Upper lobe of left lung (tissue), 6 donors: Measurements from ENCODE around the gene ASPDH. TPM values are rescaled to one million over a fixed set of nuclear protein-coding genes. Genes with fewer than 3 reads are reported as not detected.

Experiments
- ATAC-seq, 2 donors: fragments of 200-7000 bp; cut with Tn5 transposase; one replicate each; pipeline ENCODE4 v1.9.1; 2022; ENCODE audit warnings: mild to moderate bottlenecking in 2 of 2, moderate library complexity in 2 of 2; ENCODE audit not compliant: low FRiP score in 2 of 2
- DNase-seq, 2 donors: peaks; one replicate each; pipeline ENCODE4 v3.0.0-alpha.2; 2019 to 2020
- H3K27ac ChIP-seq, 4 donors: fragments of 200-600 bp; sonication (generic); one replicate each; pipeline ENCODE4 v1.5.1; 2016 to 2019
- H3K27me3 ChIP-seq, 4 donors: fragments of 200-600 bp; sonication (generic); one replicate each; pipeline ENCODE4 v1.5.1; 2017 to 2019
- H3K36me3 ChIP-seq, 4 donors: fragments of 200-600 bp; sonication (generic); one replicate each; pipeline ENCODE4 v1.5.1; 2016 to 2019
- H3K4me1 ChIP-seq, 4 donors: fragments of 200-600 bp; sonication (generic); one replicate each; pipeline ENCODE4 v1.5.1; 2018 to 2019
- H3K4me3 ChIP-seq, 4 donors: fragments of 200-600 bp; sonication (generic); one replicate each; pipeline ENCODE4 v1.5.1; 2017 to 2019; ENCODE audit warnings: mild to moderate bottlenecking in 2 of 4, moderate library complexity in 1 of 4
- H3K9me3 ChIP-seq, 4 donors: fragments of 200-600 bp; sonication (generic); one replicate each; pipeline ENCODE4 v1.5.1; 2018 to 2019
- EP300 ChIP-seq, 4 donors: sonication (generic); formaldehyde crosslinking; IDR thresholded peaks; one replicate each; pipeline ENCODE4 v1.5.1; 2017; ENCODE audit warnings: antibody characterized with exemption in 4 of 4, control low read depth in 2 of 4
- POLR2A ChIP-seq, 4 donors: fragments of 450-650 bp; IDR thresholded peaks; one replicate each; pipeline ENCODE4 v1.5.1; 2016 to 2017; ENCODE audit warnings: antibody characterized with exemption in 4 of 4, mild to moderate bottlenecking in 2 of 4
- POLR2AphosphoS5 ChIP-seq, 2 donors: sonication (generic); formaldehyde crosslinking; IDR thresholded peaks; one replicate each; pipeline ENCODE4 v1.5.1; 2017; ENCODE audit warnings: antibody characterized with exemption in 2 of 2
- WGBS, 2 donors: methylation state at CpG; one replicate each; pipeline ENCODE4 v1.1.5; 2017 to 2018; 5-methylcytosine and 5-hydroxymethylcytosine counted together
- total RNA-seq, 6 donors: library from RNA; depleted of rRNA in 4 of 6; stranded (reverse); fragments of >200 nt in 4 of 6; gene quantifications; one replicate each; pipeline versions ENCODE4 v1.1.0 to v1.2.1, GENCODE V29; 2016 to 2021
- TF ChIP-seq, protein P1 (sequence below), 6 experiments: fragments of 450-650 bp in 4 of 6; fragments of 200-600 bp in 2 of 6; sonication (generic) in 2 of 6; IDR thresholded peaks; one replicate each; pipeline ENCODE4 v1.5.1; 2016 to 2019; ENCODE audit warnings: antibody characterized with exemption in 6 of 6
- donor health status: DM: no; HTN: no; CAD: no; lungs with moderate emphysema.
- donor health status: DM: no; HTN: yes; CAD: no; lungs with severe emphysema.

The ASPDH gene
- total RNA-seq, 6 donors from 2014 or later = not detected

- DNase-seq (no peak), ATAC-seq (no peak)
- 65 to 67% methylated on average over 12 of the region's 12 CpGs for WGBS, 2 donors
- Histone ChIP-seq H3K27ac (no peak overlapping the region), H3K27me3 (no peaks in the 10 kb centered on the region), H3K4me1 (peaks cover 8 to 16% (median 10%) of the 10 kb centered on the region in 4 donors), H3K9me3 (no peaks in the 10 kb centered on the region), H3K4me3 (no peak overlapping the region), H3K36me3 (no peaks in the 10 kb centered on the region)
- TF ChIP-seq POLR2A (IDR thresholded peaks at IDR 0.05) = no peak
- no peak for TF ChIP-seq POLR2AphosphoS5 (IDR thresholded peaks at IDR 0.05)
- TF ChIP-seq EP300 (IDR thresholded peaks at IDR 0.05) = no peak
- TF ChIP-seq, protein P1, sequence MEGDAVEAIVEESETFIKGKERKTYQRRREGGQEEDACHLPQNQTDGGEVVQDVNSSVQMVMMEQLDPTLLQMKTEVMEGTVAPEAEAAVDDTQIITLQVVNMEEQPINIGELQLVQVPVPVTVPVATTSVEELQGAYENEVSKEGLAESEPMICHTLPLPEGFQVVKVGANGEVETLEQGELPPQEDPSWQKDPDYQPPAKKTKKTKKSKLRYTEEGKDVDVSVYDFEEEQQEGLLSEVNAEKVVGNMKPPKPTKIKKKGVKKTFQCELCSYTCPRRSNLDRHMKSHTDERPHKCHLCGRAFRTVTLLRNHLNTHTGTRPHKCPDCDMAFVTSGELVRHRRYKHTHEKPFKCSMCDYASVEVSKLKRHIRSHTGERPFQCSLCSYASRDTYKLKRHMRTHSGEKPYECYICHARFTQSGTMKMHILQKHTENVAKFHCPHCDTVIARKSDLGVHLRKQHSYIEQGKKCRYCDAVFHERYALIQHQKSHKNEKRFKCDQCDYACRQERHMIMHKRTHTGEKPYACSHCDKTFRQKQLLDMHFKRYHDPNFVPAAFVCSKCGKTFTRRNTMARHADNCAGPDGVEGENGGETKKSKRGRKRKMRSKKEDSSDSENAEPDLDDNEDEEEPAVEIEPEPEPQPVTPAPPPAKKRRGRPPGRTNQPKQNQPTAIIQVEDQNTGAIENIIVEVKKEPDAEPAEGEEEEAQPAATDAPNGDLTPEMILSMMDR (IDR thresholded peaks at IDR 0.05) = no peak
These were observed 541 bp downstream of the ASPDH start for GRCh38 chr19:50512999-50513745.

DNA sequence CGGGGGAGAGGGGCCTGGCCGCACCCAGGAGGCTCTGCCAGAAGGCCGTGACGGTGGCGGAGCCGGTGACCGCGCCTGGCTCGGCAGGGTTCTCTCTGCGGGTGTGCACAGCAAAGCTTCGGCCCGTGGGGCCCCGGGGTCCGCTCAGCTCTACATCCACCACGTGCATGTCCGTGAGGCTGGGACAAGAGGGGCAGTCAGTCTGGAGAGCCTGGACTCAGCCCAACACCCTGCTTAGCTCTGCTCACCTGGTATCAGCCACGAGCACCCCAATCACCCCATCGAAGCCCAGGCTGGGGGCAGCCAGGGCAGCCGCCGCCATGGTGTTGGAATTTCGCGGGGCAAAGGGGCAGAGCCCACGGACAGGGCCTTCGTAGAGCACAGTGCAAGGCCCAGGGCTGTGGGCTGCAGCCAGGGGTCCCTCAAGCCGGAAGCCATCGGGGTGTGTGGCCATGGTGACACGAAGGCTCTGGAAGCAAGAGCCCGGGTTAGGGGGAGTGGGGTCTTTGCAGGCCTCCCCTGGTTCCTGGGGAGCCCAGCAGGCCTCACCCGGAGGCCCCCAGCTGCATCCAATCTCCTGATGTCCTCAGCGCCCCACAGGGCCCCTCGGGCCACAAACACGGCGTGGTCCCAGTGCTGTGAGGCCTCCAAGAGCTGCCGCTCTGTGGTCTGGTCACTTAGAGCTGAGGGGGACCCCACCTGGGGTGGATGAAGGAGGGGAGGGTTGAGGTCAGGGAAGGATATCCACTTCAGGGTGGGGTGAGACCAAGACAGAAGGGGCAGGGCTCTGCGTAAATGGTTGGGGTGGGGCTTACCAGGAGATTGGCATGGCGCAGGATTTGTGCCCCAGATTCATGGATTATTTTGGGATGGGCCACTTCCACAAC, 1.4 kb downstream of the ASPDH start:
- Histone ChIP-seq H3K27me3 (no peaks in the 10 kb centered on the region), H3K4me1 (peaks cover 8 to 16% (median 10%) of the 10 kb centered on the region in 4 donors), H3K9me3 (no peaks in the 10 kb centered on the region), H3K27ac (peak overlapping the region in 1 of 4 donors; percentile 86), H3K4me3 (peak overlapping the region in 1 of 4 donors; percentile 64), H3K36me3 (no peaks in the 10 kb centered on the region)
- DNase-seq (peak in 1 of 2 donors; percentile 89), ATAC-seq (no peak)
- TF ChIP-seq POLR2A (IDR thresholded peaks at IDR 0.05) (no peak), EP300 (IDR thresholded peaks at IDR 0.05) (no peak), POLR2AphosphoS5 (IDR thresholded peaks at IDR 0.05) (no peak)
- TF ChIP-seq, protein P1 (IDR thresholded peaks at IDR 0.05) = no peak
- 87 to 90% methylated on average over 11 to 34 of the region's 36 CpGs for WGBS, 2 donors

GRCh38 chr19:50511069-50511822, 2.5 kb downstream of the ASPDH start, which contains the start of gene JOSD2:
Gene JOSD2 (minus strand): TSS chr19:50511191. CDS start chr19:50510431, 760 bp downstream.
- Histone ChIP-seq H3K9me3 (no peaks in the 10 kb centered on the region), H3K27me3 (no peaks in the 10 kb centered on the region), H3K27ac (peak within 1 kb of the TSS; percentile 71 to 89 (median 82)), H3K36me3 (peaks cover 0 to 2% (median under 1%) of the 10 kb centered on the region in 4 donors), H3K4me1 (peaks cover 8 to 16% (median 10%) of the 10 kb centered on the region in 4 donors), H3K4me3 (peak within 1 kb of the TSS; percentile 55 to 73 (median 68))
- ATAC-seq = peak; percentile 96 to 97
- TF ChIP-seq EP300 (IDR thresholded peaks at IDR 0.05) = peak in 1 of 4 donors; percentile 70
- peak in 2 of 4 donors; percentile 28 to 80 for TF ChIP-seq POLR2A (IDR thresholded peaks at IDR 0.05)
- TF ChIP-seq, protein P1 (IDR thresholded peaks at IDR 0.05) = peak in 4 of 6 experiments; percentile 29 to 46 (median 36)
- peak; percentile 72 to 78 for TF ChIP-seq POLR2AphosphoS5 (IDR thresholded peaks at IDR 0.05)
- 2% methylated on average over 17 to 37 of the region's 69 CpGs for WGBS, 2 donors
- peak; percentile 99 for DNase-seq

GRCh38 chr19:50510700-50511068, 3.0 kb downstream of the ASPDH start:
- ATAC-seq (no peak), DNase-seq (no peak)
- Histone ChIP-seq H3K36me3 (peaks cover 0 to 8% (median 3%) of the 10 kb centered on the region in 4 donors), H3K4me3 (peak overlapping the region; percentile 55 to 73 (median 68)), H3K27me3 (no peaks in the 10 kb centered on the region), H3K27ac (peak overlapping the region; percentile 71 to 89 (median 82)), H3K9me3 (no peaks in the 10 kb centered on the region), H3K4me1 (peaks cover 8 to 16% (median 10%) of the 10 kb centered on the region in 4 donors)
- WGBS, 2 donors = 6 to 8% methylated on average over 10 of the region's 10 CpGs
- TF ChIP-seq, protein P1 (IDR thresholded peaks at IDR 0.05) = no peak
- TF ChIP-seq POLR2A (IDR thresholded peaks at IDR 0.05) = peak in 1 of 4 donors; percentile 24
